Ectodermal cell (in vitro differentiated cells): Measurements from ENCODE around the gene NAPA.

Experiments
- H3K27ac ChIP-seq: 2 replicates; pipeline ENCODE4 v1.7.0; 2013; ENCODE audit warnings: mild to moderate bottlenecking, low read depth, low read length; ENCODE audit not compliant: insufficient read depth, poor library complexity, severe bottlenecking
- H3K27me3 ChIP-seq: 2 replicates; pipeline ENCODE4 v1.7.0; 2013; ENCODE audit warnings: mild to moderate bottlenecking, low read length; ENCODE audit not compliant: insufficient read depth, control insufficient read depth, poor library complexity, severe bottlenecking
- H3K36me3 ChIP-seq: one replicate; pipeline ENCODE4 v1.7.0; 2013; ENCODE audit warnings: low read length; ENCODE audit not compliant: control insufficient read depth, insufficient read depth
- H3K4me1 ChIP-seq: one replicate; pipeline ENCODE4 v1.7.0; 2013; ENCODE audit warnings: low read length; ENCODE audit not compliant: control insufficient read depth, insufficient read depth
- H3K4me3 ChIP-seq: 2 replicates; pipeline ENCODE4 v1.7.0; 2013; ENCODE audit warnings: low read depth, low read length, control low read depth; ENCODE audit not compliant: insufficient read depth
- H3K9me3 ChIP-seq: 2 replicates; pipeline ENCODE4 v1.7.0; 2013; ENCODE audit warnings: mild to moderate bottlenecking, low read length, moderate library complexity; ENCODE audit not compliant: control insufficient read depth
- WGBS, 2 experiments: methylation state at CpG; one replicate each; pipeline ENCODE4 v1.1.7; 2013; ENCODE audit warnings: missing lambda C conversion rate in 2 of 2; 5-methylcytosine and 5-hydroxymethylcytosine counted together

The NAPA gene

GRCh38 chr19:47503826-47504150 lies 11.1 kb downstream of the NAPA start:
- Histone ChIP-seq H3K4me1 (peaks cover 14% of the 10 kb centered on the region), H3K4me3 (no peak overlapping the region), H3K27ac (no peak overlapping the region), H3K27me3 (no peaks in the 10 kb centered on the region), H3K36me3 (no peaks in the 10 kb centered on the region), H3K9me3 (no peaks in the 10 kb centered on the region)
- 74% methylated on average over 5 of the region's 5 CpGs for WGBS, 2 experiments

- Histone ChIP-seq H3K27me3 (no peaks in the 10 kb centered on the region), H3K36me3 (no peaks in the 10 kb centered on the region), H3K9me3 (no peaks in the 10 kb centered on the region), H3K4me1 (peaks cover 13% of the 10 kb centered on the region), H3K4me3 (no peak overlapping the region), H3K27ac (no peak overlapping the region)
- WGBS, 2 experiments = 95 to 96% methylated on average over 13 of the region's 13 CpGs
Measured at GRCh38 chr19:47503130-47503825, 11.6 kb downstream of the NAPA start.

- Histone ChIP-seq H3K4me1 (no peaks in the 10 kb centered on the region), H3K27me3 (no peaks in the 10 kb centered on the region), H3K27ac (no peak overlapping the region), H3K36me3 (no peaks in the 10 kb centered on the region), H3K9me3 (no peaks in the 10 kb centered on the region), H3K4me3 (no peak overlapping the region)
- WGBS, 2 experiments = 92% methylated on average over 32 of the region's 32 CpGs
Measured at GRCh38 chr19:47499863-47500830, 14.7 kb downstream of the NAPA start.

- WGBS, 2 experiments = 95% methylated on average over 7 of the region's 7 CpGs
- Histone ChIP-seq H3K4me3 (no peak overlapping the region), H3K36me3 (no peaks in the 10 kb centered on the region), H3K4me1 (no peaks in the 10 kb centered on the region), H3K9me3 (no peaks in the 10 kb centered on the region), H3K27ac (no peak overlapping the region), H3K27me3 (no peaks in the 10 kb centered on the region)
Measured at GRCh38 chr19:47499371-47499770, 15.5 kb downstream of the NAPA start.

- Histone ChIP-seq H3K4me3 (no peak overlapping the region), H3K4me1 (no peaks in the 10 kb centered on the region), H3K27ac (no peak overlapping the region), H3K9me3 (no peaks in the 10 kb centered on the region), H3K27me3 (no peaks in the 10 kb centered on the region), H3K36me3 (no peaks in the 10 kb centered on the region)
- 93 to 97% methylated on average over 5 of the region's 5 CpGs for WGBS, 2 experiments
Measured at GRCh38 chr19:47498561-47498960, 16.3 kb downstream of the NAPA start.

GRCh38 chr19:47497821-47498520 lies 16.9 kb downstream of the NAPA start:
- no peaks in the 10 kb centered on the region for H3K4me1 ChIP-seq
- H3K36me3 ChIP-seq = no peaks in the 10 kb centered on the region
- H3K27me3 ChIP-seq = no peaks in the 10 kb centered on the region
- no peak overlapping the region for H3K4me3 ChIP-seq
- H3K9me3 ChIP-seq = no peaks in the 10 kb centered on the region
- 93 to 95% methylated on average over 14 of the region's 14 CpGs for WGBS, 2 experiments
- no peak overlapping the region for H3K27ac ChIP-seq

- Histone ChIP-seq H3K36me3 (peaks cover 2% of the 10 kb centered on the region), H3K27me3 (no peaks in the 10 kb centered on the region), H3K27ac (no peak overlapping the region), H3K4me3 (no peak overlapping the region), H3K9me3 (no peaks in the 10 kb centered on the region), H3K4me1 (no peaks in the 10 kb centered on the region)
- WGBS, 2 experiments = 95% methylated on average over 23 of the region's 23 CpGs
Measured at GRCh38 chr19:47497050-47497766, 17.7 kb downstream of the NAPA start.

- Histone ChIP-seq H3K4me3 (no peak overlapping the region), H3K36me3 (peaks cover 7% of the 10 kb centered on the region)
Measured at GRCh38 chr19:47495478-47496372, 19.1 kb downstream of the NAPA start.

GRCh38 chr19:47494729-47495128 lies 20.1 kb downstream of the NAPA start:
- WGBS, 2 experiments = 90 to 95% methylated on average over 9 of the region's 9 CpGs
- Histone ChIP-seq H3K4me3 (no peak overlapping the region), H3K36me3 (peaks cover 7% of the 10 kb centered on the region), H3K9me3 (no peaks in the 10 kb centered on the region), H3K4me1 (no peaks in the 10 kb centered on the region), H3K27ac (no peak overlapping the region), H3K27me3 (no peaks in the 10 kb centered on the region)

More at GRCh38 chr19:47495478-47496372, 19.1 kb downstream of the NAPA start:
- H3K27me3 ChIP-seq = no peaks in the 10 kb centered on the region
- no peaks in the 10 kb centered on the region for H3K9me3 ChIP-seq
- no peaks in the 10 kb centered on the region for H3K4me1 ChIP-seq
- H3K27ac ChIP-seq = no peak overlapping the region
- WGBS, 2 experiments = 89 to 90% methylated on average over 17 of the region's 17 CpGs
